ENCODE measurements around the gene CD99. TPM values are rescaled to one million over a fixed set of nuclear protein-coding genes. Genes with fewer than 3 reads are reported as not detected.
"Not testable (repeated sequence)": the region's sequence is repeated elsewhere in the genome, so short reads cannot be mapped to it uniquely, and the experiment has no call there.

The CD99 gene
- total RNA-seq, 2 experiments from 2014 or later = 205 to 215 TPM

DNA sequence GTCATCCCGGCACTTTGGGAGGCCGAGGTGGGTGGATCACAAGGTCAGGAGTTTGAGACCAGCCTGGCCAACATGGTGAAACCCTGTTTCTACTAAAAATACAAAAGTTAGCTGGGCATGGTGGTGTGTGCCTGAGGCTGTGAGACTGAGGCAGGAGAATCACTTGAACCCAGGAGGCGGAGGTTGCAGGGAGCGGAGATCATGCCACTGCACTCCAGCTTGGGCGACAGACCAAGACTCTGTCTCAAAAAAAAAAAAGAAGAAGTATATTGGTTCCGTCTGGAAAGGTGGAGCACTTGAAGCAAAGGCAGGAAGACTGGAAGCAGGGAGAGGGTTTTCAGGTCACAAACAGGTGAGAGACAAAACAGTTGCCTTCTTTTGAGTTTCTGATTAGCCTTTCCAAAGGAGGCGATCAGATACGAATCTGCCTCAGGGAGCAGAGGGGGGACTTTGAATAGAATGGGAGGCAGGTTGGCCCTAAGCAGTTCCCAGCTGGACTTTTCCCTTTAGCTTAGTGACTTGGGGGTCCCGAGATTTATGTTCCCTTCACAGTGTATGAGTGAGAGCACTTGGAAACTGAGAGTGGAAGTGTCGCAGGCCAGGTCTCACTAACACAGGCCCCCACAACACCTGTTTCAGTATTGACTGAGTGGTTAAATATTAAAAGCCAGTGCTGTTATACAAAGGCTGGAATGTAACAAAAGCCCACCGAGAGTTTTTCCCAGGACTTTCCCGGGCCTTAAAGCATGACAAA lies 89.6 kb downstream of the CD99 start:
- H3K27ac Mint-ChIP-seq; H3K36me3 Mint-ChIP-seq (ENCODE audit: low read depth); H3K9me3 Mint-ChIP-seq; H3K27me3 Mint-ChIP-seq (ENCODE audit: low read depth); H3K4me3 Mint-ChIP-seq; DNase-seq; CTCF ChIA-PET; H3K4me1 Mint-ChIP-seq (ENCODE audit: low read depth); intact Hi-C loops (cut with micrococcal nuclease): not testable (repeated sequence)

GRCh38 chrX:2781226-2781571 lies 90.1 kb downstream of the CD99 start:
- CTCF ChIA-PET = no interaction called here
- Mint-ChIP-seq H3K4me3 (no peak overlapping the region), H3K9me3 (no peaks in the 10 kb centered on the region), H3K4me1 (ENCODE audit: low read depth) (peaks cover 6% of the 10 kb centered on the region), H3K27me3 (ENCODE audit: low read depth) (no peaks in the 10 kb centered on the region), H3K36me3 (ENCODE audit: low read depth) (no peaks in the 10 kb centered on the region), H3K27ac (no peak overlapping the region)
- intact Hi-C loops (cut with micrococcal nuclease) = no loop called here
- DNase-seq = no peak

GRCh38 chrX:2781698-2782097 lies 90.6 kb downstream of the CD99 start:
- H3K4me3 Mint-ChIP-seq = no peak overlapping the region
- H3K27me3 Mint-ChIP-seq (ENCODE audit: low read depth) = no peaks in the 10 kb centered on the region
- CTCF ChIA-PET = no interaction called here
- H3K27ac Mint-ChIP-seq = no peak overlapping the region
- H3K36me3 Mint-ChIP-seq (ENCODE audit: low read depth) = no peaks in the 10 kb centered on the region
- intact Hi-C loops (cut with micrococcal nuclease) = no loop called here
- H3K4me1 Mint-ChIP-seq (ENCODE audit: low read depth) = peaks cover 6% of the 10 kb centered on the region
- H3K9me3 Mint-ChIP-seq = no peaks in the 10 kb centered on the region
- DNase-seq = no peak

GRCh38 chrX:2782171-2782570 lies 91.1 kb downstream of the CD99 start:
- intact Hi-C loops (cut with micrococcal nuclease) = no loop called here
- peaks cover 6% of the 10 kb centered on the region for H3K4me1 Mint-ChIP-seq (ENCODE audit: low read depth)

DNA sequence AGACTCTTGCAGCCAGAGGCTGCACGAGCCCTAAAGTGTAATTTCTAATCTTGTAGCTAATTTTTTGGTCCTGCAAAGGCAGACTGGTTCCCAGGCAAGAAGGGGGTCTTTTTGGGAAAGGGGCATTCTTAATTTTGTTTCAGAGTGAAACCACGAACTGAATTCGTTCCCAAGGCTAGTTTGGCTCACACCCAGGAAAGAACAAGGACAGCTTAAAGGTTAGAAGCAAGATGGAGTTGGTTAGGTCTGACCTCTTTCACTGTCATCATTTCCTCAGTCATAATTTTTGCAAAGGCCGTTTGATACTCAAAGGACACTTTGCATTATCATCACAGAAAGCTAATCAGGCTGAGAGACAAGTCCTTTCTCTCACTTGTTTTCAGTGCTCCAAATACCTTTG lies 91.7 kb downstream of the CD99 start:
- Mint-ChIP-seq H3K4me3 (no peak overlapping the region), H3K27ac (no peak overlapping the region), H3K36me3 (ENCODE audit: low read depth) (no peaks in the 10 kb centered on the region), H3K27me3 (ENCODE audit: low read depth) (no peaks in the 10 kb centered on the region), H3K4me1 (ENCODE audit: low read depth) (peaks cover 6% of the 10 kb centered on the region), H3K9me3 (no peaks in the 10 kb centered on the region)
- CTCF ChIA-PET = no interaction called here
- intact Hi-C loops (cut with micrococcal nuclease) = no loop called here
- no peak for DNase-seq

More at GRCh38 chrX:2782171-2782570, 91.1 kb downstream of the CD99 start:
- Mint-ChIP-seq H3K27ac (no peak overlapping the region), H3K36me3 (ENCODE audit: low read depth) (no peaks in the 10 kb centered on the region), H3K4me3 (no peak overlapping the region), H3K9me3 (no peaks in the 10 kb centered on the region), H3K27me3 (ENCODE audit: low read depth) (no peaks in the 10 kb centered on the region)
- CTCF ChIA-PET = no interaction called here
- DNase-seq = no peak

DNA sequence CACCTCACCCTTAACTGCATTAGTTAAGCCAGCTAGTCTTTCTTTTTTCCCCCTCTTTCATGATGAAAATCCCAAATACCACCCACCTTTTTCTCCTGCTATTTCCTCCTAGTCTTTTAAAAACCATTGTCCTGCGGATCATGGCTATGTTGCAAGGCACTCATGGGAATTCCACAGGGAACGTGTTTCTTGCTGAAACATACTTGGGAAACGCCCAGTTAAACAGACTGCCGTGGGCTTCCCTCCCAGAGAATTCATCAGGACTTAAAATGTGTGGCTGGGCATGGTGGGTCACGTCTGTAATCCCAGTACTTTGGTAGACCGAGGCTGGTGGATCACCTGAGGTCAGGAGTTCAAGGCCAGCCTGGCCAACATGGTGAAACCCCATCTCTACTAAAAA lies 92.9 kb downstream of the CD99 start:
- Mint-ChIP-seq H3K36me3 (ENCODE audit: low read depth) (no peaks in the 10 kb centered on the region), H3K4me3 (no peak overlapping the region), H3K4me1 (ENCODE audit: low read depth) (peaks cover 6% of the 10 kb centered on the region), H3K27me3 (ENCODE audit: low read depth) (no peaks in the 10 kb centered on the region), H3K9me3 (no peaks in the 10 kb centered on the region), H3K27ac (no peak overlapping the region)
- no peak for DNase-seq
- CTCF ChIA-PET = no interaction called here
- intact Hi-C loops (cut with micrococcal nuclease) = no loop called here

DNA sequence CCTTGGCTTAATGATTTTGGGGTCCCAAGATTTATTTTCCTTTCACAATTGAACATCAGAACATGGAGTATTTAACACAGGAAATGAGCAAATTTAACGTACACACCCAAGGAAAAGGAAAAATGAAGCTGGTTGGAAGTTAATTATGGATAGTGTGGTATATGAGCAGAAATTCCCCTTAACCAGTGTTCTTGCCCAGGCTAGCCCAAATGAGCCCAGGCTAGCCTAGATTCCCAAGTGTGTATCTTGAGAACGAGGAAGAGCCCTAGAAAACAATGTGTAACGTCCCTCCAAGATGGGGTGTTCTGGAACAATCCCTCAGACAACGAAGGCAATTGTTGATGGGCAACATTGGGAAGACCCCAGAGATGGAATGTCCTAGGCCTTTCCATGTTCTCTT lies 94.4 kb downstream of the CD99 start:
- Mint-ChIP-seq H3K4me1 (ENCODE audit: low read depth) (peaks cover 6% of the 10 kb centered on the region), H3K27me3 (ENCODE audit: low read depth) (no peaks in the 10 kb centered on the region), H3K9me3 (no peaks in the 10 kb centered on the region), H3K27ac (no peak overlapping the region), H3K36me3 (ENCODE audit: low read depth) (no peaks in the 10 kb centered on the region), H3K4me3 (no peak overlapping the region)
- no peak for DNase-seq
- CTCF ChIA-PET = no interaction called here
- intact Hi-C loops (cut with micrococcal nuclease) = no loop called here

GRCh38 chrX:2788980-2789379 lies 97.9 kb downstream of the CD99 start:
- no peak overlapping the region for H3K27ac Mint-ChIP-seq
- no peaks in the 10 kb centered on the region for H3K27me3 Mint-ChIP-seq (ENCODE audit: low read depth)
- CTCF ChIA-PET = no interaction called here
- H3K4me1 Mint-ChIP-seq (ENCODE audit: low read depth) = no peaks in the 10 kb centered on the region
- no peak for DNase-seq
- H3K4me3 Mint-ChIP-seq = no peak overlapping the region
- no peaks in the 10 kb centered on the region for H3K9me3 Mint-ChIP-seq
- intact Hi-C loops (cut with micrococcal nuclease) = no loop called here
- no peaks in the 10 kb centered on the region for H3K36me3 Mint-ChIP-seq (ENCODE audit: low read depth)

GRCh38 chrX:2789569-2789968 lies 98.5 kb downstream of the CD99 start:
- no peak overlapping the region for H3K27ac Mint-ChIP-seq
- H3K27me3 Mint-ChIP-seq (ENCODE audit: low read depth) = no peaks in the 10 kb centered on the region
- intact Hi-C loops (cut with micrococcal nuclease) = no loop called here
- H3K9me3 Mint-ChIP-seq = no peaks in the 10 kb centered on the region
- DNase-seq = no peak
- no peaks in the 10 kb centered on the region for H3K4me1 Mint-ChIP-seq (ENCODE audit: low read depth)
- CTCF ChIA-PET = no interaction called here
- H3K36me3 Mint-ChIP-seq (ENCODE audit: low read depth) = no peaks in the 10 kb centered on the region
- H3K4me3 Mint-ChIP-seq = no peak overlapping the region

Other genes starting within 250 kb of the CD99 start
- gene DHRSX, start 190.3 kb upstream of the CD99 start, total RNA-seq = 10 to 100 TPM; 18.8 to 21.4 TPM
- gene ZBED1, start 190.3 kb upstream of the CD99 start, total RNA-seq = 10 to 100 TPM; 18.9 to 20.6 TPM
- gene XG, start 60.7 kb downstream of the CD99 start, total RNA-seq = not detected
- gene GYG2, start 137.6 kb downstream of the CD99 start, total RNA-seq = not detected
- under 1 TPM; 0.47 to 0.50 TPM for gene ARSD, start 238.0 kb downstream of the CD99 start, total RNA-seq

All from activated naive CD4-positive, alpha-beta T cell treated with anti-CD3 and anti-CD28 coated beads for 36 hours (primary cell).